NCI-H2227 (cell line): Measurements from ENCODE around the gene PPIG.
"Not testable (repeated sequence)": the region's sequence is repeated elsewhere in the genome, so short reads cannot be mapped to it uniquely, and the experiment has no call there.

Experiments used
- DNase-seq: peaks from one replicate; lab custom pipeline; 2025; ENCODE audit not compliant: unreplicated experiment; lab: John Stamatoyannopoulos, UW

PPIG gene

GRCh38 chr2:169584005-169584877 is at the start of gene PPIG:
TSS of gene PPIG (plus strand) at chr2:169584351. CDS start at chr2:169604042, 19,691 bp downstream.
- peak; percentile 96 for DNase-seq

- DNase-seq: not testable (repeated sequence)
Measured at GRCh38 chr2:169539460-169539859, 44.7 kb upstream of the PPIG start.

GRCh38 chr2:169540146-169540545 is 44.0 kb upstream of the PPIG start:
- no peak for DNase-seq

GRCh38 chr2:169542433-169542832 is 41.7 kb upstream of the PPIG start:
- no peak for DNase-seq

GRCh38 chr2:169546756-169547155 is 37.4 kb upstream of the PPIG start:
- no peak for DNase-seq

GRCh38 chr2:169561364-169561763 is 22.8 kb upstream of the PPIG start:
- peak; percentile 17 for DNase-seq

GRCh38 chr2:169562084-169562483 is 22.1 kb upstream of the PPIG start:
- not testable (repeated sequence) for DNase-seq

- DNase-seq: peak; percentile 35
Measured at GRCh38 chr2:169562519-169562918, 21.6 kb upstream of the PPIG start.

GRCh38 chr2:169565686-169566085 is 18.5 kb upstream of the PPIG start:
- no peak for DNase-seq

- DNase-seq: no peak
Measured at GRCh38 chr2:169569948-169570347, 14.2 kb upstream of the PPIG start.

GRCh38 chr2:169570752-169571151 is 13.4 kb upstream of the PPIG start:
- DNase-seq: not testable (repeated sequence)

GRCh38 chr2:169571571-169571970 is 12.6 kb upstream of the PPIG start:
- DNase-seq: no peak

- DNase-seq: no peak
Measured at GRCh38 chr2:169572189-169572588, 12.0 kb upstream of the PPIG start.

GRCh38 chr2:169572821-169573159 is 11.4 kb upstream of the PPIG start:
- DNase-seq: no peak

- peak; percentile 96 for DNase-seq
Measured at GRCh38 chr2:169573160-169573973, 10.8 kb upstream of the PPIG start, which contains the start of gene FASTKD1. TSS of gene FASTKD1 (minus strand) at chr2:169573865. CDS start at chr2:169572029, 1,836 bp downstream.

GRCh38 chr2:169573974-169574299 is 10.2 kb upstream of the PPIG start:
- DNase-seq: no peak

- not testable (repeated sequence) for DNase-seq
Measured at GRCh38 chr2:169574539-169574938, 9.6 kb upstream of the PPIG start.

GRCh38 chr2:169575264-169575663 is 8.9 kb upstream of the PPIG start:
- DNase-seq: not testable (repeated sequence)

- DNase-seq: no peak
Measured at GRCh38 chr2:169579044-169579443, 5.1 kb upstream of the PPIG start.

GRCh38 chr2:169582552-169583266 is 1.4 kb upstream of the PPIG start:
- not testable (repeated sequence) for DNase-seq

- no peak for DNase-seq
Measured at GRCh38 chr2:169583518-169583917, 633 bp upstream of the PPIG start.
